UCSD-AML1 (cell line): ENCODE measurements around the gene ROBO1.
"Not testable (repeated sequence)": the region's sequence is repeated elsewhere in the genome, so short reads cannot be mapped to it uniquely, and the experiment has no call there.

Experiments used
- DNase-seq: peaks from one replicate; lab custom pipeline; 2025; ENCODE audit not compliant: unreplicated experiment; lab: John Stamatoyannopoulos, UW

ROBO1 gene

DNA sequence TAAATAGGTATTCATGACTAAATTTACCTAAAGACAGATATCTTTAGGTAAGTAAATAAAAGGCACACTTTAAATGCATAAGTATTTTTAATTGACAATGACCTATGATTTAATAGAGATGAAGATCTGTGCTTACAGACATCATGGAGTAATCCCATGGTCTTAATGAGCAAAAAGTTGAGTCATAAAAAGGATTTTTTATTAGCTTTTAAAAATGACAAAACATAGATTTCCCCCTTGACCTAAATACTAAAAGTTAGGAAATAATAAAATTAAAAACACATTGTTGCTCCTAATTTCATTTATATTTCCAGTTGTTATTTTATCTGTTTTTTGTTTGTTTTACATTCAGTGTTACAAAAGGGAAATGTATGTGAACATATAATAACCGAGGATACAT lies 1005.7 kb downstream of the ROBO1 start:
- no peak for DNase-seq

DNA sequence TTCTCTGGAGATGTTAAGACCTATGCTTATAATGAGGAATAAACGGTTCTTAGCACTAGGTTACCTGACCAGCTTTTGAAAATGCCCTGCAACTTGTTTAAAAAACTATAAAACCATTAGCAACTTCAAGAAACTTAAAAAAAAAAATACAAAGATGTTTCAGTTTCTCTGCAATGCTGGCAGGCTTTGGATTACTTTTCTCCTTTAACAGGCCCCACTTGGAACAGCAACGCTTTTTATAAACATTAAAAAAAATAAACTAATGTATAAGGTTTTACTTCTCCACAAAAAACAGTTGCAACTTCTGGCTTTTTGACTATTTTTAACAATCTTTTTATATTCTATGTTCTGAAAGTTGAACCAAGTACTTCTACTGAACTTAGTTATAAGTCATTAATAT lies 1006.7 kb downstream of the ROBO1 start:
- DNase-seq: no peak

DNA sequence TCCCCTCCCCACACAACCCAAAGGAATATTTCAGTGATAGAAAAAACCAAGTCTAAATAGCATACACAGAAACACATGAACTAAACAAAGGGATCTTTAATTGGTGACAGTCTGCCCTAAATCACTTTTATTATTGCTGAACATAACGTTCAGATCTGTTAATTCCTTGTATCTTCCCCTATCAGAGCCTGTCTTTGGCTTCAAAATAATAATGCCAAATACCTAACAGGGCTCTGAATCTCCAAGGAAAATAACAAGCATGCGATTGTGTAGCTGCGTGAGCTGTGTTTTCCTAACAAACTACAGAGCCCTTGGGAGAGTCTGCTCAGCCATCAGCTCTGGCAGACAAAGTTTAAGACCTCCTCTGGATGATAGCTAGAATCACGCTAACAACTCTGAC lies 1010.1 kb downstream of the ROBO1 start:
- DNase-seq: no peak

DNA sequence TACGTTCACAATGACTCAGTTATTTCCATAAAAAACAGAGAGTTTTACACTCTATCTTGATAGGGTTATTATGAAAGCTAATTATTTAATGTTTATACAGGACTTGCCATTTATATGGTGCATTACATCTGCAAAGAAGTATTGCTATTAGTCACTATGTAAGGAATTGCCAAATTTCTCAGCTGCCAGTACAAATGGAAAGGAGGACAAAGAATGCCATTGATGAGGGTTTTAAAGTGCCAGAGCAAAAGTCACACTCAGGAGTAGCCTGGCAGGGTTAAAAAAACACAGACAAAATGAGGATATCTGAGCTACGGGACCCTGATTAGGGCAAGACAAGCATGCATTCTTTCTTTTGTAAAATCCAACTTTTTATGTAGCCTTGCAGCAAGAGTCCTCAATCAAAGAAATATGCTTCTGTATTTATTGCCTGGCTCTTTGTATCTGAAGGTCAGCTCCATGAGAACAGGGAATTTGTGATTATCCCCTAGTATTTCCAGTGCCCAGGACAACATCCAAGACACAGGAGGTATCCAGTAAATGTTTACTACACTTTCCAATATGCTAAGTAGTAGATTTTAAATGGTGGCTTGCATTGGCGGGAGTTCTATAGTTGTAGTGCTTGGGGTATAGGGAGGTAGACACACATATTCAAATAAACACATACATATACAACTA lies 1013.6 kb downstream of the ROBO1 start:
- no peak for DNase-seq

DNA sequence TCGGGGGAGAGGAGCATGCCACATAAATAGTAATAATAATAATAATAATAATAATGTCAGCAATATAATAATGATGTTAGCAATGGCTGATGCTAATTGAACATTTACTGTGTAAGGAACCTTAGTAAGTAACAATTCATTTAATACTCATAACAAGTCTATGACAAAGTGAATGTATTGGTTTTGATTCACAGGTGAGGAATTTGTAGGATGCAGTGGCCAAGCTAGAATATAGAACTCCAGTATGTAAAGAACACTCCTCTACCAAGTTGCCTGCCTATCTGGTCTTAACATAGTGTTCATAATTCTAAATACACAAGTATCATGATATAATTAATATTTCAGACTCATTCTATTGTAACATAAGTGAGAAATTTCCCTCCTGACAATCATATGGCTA lies 1016.5 kb downstream of the ROBO1 start:
- DNase-seq: no peak

DNA sequence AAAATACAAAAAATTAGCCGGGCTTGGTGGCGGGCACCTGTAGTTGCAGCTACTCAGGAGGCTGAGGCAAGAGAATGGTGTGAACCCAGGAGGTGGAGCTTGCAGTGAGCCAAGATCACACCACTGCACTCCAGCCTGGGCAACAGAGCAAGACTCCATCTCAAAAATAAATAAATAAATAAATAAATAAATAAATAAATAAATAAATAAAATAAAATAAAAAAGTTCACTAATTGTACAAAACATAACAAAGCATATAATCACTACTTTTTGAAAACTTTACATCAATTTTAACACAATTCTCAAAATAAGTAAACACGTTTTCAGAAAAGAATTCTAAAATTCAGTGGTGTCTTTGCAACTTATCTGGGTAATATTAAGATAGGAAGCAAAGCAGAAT lies 1017.5 kb downstream of the ROBO1 start:
- DNase-seq: not testable (repeated sequence)

DNA sequence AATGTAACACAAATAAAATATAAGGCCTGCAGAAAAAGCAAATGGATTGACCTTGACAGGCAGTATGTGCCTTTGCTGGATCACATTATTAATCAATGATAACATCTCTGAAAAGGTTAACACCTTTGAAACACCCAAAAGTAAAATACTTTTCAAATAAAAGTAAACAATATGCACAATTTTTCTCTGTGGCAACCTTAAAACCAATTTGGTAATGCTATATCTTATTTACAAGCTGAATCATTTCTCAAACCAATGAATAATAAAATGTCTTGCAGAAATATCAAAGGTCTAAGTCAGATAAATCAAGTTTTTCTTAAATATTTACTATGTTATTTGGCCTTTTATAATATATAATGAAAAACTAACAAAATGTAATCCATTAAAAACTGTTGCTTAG lies 1018.7 kb downstream of the ROBO1 start:
- no peak for DNase-seq

DNA sequence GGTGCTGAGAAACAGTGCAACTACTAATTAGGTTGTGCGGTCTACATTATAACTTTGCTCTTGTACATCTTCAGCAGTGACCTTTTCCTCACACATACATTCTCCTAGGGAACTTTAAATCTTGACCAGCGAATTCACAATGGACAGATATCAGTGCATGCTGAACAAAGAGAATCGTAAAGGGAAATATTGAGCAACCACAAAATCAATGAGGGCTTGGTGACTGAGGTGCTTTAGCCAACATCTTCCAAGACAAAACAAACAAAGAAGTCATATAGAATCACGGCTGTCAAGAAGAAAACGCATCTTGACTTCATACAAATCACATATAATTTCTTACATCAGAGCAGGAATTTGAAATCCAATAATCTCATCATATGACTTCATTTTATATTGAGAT lies 1022.0 kb downstream of the ROBO1 start:
- DNase-seq: no peak

DNA sequence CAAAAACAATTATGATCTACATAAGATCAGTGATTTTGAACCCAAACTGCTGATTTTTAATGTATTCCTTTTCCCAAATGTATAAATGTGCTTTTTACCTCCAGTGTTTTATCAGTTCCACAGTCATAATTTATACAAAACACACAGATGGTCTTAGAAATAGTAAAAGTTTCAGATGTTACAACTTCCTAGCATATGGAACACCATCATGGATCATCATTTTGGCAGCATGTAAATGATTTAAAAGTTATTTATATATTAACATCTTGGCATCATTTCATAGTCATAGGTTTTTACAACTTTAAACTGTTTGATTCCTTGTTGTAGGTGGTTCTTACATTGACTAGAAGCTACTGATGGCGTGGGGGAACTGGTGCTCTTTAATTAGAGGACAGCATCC lies 1025.3 kb downstream of the ROBO1 start:
- DNase-seq: no peak

DNA sequence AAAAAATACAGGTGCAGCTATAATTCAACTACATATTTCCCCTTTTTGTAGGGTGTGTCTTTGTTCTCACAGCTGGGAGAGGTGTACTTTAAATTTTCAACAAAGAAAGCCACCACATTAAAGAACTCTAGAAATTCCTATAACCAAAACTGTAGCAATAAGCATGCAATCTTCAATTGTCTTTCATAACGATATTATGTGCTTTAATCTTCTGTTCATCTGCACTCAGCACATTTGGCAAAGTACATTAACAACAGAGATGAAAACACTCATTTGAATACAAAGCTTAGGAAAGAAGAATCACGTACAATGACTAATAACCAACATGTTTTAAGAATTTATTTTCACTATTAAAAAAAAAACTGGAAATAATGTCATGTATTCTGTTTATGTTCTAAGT lies 1025.8 kb downstream of the ROBO1 start:
- DNase-seq: no peak

DNA sequence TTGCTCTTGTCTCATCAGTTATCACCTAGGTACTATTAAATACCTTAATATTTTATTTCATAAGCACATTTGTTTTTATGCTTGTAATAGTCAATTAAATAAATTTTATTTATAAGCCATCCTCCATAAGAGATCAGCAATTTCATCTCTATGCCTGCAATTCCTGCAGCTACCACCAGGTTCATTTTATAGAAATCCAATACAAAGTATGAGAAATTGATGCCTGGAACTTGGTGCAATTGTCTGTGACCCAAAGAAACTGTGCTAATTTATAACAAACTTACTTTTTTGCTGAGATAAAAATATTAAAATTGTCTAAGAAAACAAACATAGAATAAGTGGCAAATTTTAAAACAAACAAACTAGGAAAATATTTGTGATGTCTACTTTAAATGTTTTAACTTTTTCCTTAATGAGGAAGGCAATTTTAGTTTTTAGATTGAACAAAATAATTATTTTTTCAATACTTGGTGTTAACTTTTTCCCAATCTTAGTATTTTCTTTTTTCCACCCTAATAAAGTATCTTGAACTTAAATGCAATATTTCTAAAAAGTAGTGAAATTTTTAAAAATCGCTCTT lies 1026.6 kb downstream of the ROBO1 start:
- DNase-seq: no peak

DNA sequence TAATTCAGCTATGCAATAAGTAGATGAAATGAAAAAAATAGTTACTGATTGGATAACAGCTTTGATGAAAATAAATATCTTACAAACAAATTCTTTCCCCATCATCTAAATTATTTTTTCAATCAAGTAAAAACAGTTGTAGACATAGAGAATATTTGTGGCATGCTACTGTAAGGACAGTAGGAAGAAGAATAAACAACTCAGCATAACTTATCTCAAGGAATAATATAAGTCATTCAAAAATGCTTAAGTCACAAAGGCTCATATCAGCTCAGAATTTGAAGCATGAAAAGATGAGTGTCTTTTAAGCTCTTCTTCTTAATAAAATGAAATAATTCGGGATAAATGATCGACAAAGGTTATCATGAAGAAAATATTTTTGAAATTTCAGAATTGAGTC lies 1029.0 kb downstream of the ROBO1 start:
- DNase-seq: no peak

DNA sequence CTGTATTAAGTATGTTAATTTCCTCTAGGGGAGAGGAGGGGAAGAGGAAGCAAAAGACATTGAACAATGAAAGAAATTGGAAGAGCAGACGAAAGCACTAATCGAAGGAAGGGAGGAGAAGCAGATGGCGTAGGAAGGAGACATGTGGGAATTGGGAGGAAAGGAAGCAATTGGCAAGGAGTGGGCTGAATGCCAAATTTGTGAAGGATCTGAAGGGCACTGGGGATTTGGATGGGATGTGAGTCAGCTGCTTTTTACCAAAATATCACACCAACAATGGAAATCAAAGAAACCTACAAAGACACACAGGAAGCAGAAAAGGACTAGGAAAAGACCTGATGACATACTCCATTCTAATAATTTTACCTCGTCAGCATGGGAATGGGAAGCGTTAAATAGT lies 1029.8 kb downstream of the ROBO1 start:
- no peak for DNase-seq

DNA sequence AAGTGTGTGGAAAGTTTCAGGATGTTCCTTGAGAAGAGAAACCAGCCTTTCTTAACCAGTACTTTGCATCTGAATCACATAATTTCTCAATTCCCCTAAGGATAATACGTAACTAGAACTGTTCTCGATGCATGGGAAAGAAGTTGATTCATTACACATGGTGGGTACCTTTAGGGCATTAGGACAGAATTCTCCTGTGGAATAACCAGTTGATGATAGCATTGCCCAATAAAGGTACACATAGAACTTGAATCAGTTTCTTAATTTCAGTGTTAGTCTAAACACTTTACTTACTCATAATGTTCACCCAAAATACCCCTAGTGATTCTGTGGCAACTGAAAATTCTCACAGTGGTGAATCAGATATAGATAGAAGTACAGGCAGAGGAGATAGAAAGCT lies 1030.9 kb downstream of the ROBO1 start:
- no peak for DNase-seq

DNA sequence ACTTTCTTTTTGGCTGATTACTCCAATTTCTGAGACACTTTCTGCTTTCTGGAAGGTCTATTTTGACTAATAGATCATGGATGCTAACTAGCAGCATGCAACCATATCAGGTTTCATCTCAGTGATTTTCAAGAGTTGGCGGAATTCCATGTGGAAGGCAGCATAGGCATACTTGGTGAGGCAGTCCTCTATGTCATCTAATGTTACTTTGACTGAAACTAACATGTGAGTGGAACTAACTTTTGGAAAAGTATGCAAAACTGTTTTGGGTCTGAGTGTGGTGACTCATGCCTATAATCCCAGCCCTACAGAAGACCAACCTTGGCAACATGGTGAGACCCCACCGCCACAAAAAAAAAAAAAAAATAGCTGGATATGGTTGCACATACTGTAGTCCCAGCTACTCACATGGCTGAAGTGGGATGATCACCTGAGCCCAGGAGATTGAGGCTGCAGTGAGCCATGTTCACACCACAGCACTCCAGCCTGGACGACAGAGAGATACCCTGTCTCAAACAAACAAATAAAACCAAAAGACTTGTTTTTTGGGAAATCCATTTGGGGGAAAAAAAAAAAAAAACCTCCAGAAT lies 1033.7 kb downstream of the ROBO1 start:
- no peak for DNase-seq

DNA sequence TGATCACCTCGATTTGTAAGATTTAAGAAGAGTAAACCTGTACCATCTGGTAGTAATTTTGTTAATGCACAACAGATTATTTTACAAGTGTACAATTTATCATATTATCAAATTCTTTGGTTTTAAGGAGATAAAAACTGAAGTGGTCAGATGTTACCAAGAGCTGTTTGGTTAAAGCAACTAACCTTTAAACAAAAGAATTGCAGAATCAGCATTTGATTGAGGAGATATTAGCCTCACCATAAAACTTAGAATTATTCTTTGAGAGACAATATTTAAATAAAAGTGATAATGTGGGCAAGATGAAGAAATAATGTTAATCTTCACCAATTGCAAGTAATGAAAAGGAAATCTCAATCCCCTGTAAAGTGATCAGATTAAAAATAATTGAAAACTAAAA lies 1034.9 kb downstream of the ROBO1 start:
- DNase-seq: no peak

DNA sequence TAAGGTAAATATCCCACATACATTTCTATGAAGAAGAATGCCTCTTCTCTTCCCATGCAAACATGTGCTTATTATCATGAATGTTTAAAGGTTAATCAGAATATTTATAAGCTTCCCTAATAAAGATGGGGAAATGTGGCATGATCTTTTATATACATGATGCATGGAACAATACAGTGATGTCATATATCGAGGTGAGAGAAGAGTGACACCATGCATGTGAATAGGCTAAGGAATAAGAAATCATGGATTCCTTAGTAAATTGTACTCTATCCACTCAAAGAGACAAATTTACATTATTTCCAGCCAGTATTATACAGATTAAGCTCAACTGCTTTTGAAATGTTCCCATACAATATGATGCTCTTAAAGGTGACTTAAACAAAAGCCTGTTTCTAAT lies 1035.3 kb downstream of the ROBO1 start:
- no peak for DNase-seq

DNA sequence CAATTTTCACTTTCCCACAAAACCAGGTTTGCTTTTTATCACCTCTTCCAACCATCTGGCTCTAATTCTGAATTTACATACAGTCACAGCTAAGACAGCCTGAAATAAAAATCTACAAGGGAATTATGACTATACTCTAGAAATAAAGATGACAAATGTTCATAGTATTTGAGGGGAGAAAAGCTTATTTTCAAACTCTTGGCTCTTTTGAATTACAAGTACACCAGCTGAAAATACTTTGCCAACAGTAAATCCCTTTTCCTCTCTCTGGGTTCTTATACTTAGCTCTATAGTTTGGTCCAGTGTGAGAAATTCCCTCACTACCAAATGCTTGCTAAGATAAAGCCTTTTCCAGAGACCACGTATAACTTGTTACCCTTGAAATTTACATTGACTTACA lies 1037.9 kb downstream of the ROBO1 start:
- no peak for DNase-seq

DNA sequence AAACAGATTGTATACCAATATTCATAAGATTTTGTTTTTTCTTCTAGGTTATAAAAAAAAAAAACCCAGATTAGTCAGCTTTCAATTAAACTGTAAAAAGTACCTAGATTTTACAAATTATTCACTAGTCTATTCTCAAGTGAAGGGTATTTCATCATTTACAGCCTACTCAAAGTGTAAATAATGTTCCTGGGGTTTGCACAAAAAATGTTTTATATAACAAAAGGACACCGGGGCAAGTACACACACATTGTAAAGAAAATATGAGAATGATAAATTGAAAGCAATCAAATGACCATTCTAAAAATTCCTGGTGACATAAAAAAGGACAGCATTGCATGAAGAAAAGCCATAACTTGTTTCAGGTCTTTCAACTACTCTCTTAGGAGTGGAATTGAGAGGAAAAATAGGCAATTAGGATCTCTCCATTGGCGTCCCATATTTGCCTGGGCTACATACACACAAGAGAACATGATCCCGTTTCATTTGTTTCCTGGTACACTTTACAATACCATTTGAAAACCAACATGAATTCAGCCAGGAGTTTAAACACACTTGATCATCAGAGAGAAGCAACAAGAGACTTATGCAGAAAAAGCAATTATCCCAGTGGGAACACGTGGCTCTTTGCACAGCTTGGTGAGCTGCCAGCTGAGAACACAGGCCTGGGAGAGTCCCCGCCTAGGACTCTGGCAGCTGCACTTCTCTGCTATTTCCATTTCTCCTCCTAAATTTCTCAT lies 1039.2 kb downstream of the ROBO1 start:
- no peak for DNase-seq

DNA sequence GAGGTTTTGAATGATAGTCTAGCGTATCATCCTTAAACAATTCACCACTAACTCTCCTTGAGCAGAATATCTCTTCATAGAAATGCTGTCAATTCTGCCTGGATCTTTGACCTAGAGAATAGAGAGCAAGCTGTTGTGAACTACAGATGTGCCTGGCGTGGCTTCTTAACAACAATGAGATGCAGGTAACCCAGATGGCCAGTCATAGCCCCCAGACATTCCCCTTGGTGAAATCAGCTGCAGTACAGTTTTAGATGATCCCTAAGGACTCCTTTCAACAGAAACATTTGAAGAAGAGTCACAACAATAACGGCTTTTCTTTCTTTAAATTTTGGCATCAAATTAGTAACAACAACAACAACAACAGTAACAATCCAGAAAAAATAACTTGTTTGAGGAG lies 1041.3 kb downstream of the ROBO1 start:
- no peak for DNase-seq

DNA sequence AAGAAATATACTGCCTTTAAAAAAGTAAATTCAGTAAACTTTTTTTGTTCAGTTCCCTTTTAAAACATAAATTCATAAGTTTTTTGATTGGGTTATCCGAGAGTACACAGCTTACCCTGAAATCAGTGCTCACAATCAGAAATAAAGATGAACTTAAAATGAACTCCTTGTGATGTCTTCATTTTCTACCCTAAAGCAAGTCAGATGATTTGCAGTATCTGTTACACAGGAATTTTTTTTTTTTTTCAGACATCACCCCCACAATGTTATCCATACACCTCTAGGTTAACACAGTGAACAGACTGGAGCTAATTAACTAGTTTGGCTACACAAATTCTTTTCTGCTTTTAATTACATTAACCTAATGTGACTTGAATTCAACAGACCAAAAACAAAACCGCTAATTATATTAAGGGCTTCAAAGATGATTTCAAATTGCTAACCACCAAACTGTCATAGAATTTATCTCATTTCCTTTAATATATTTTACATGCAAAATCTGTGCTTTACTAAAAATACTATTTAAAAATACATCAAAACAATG lies 1042.0 kb downstream of the ROBO1 start:
- no peak for DNase-seq

DNA sequence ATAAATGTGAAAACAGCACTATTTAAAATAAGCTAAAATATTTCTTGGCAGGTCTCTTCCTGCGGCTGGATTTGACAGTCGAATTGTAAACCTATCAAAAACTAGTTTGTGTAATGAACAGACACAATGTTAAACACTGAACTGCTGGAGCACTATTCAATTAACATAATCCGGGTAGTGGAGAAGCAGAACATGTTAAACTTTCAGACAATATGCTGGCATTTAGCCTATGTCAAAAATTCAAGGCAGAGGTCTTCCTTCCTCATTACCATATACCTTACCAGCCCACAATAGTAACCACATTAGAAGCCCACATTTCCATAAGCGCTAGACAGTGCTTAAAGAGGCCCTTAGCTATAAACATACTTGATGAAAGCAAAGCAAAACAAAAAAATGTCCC lies 1042.9 kb downstream of the ROBO1 start:
- DNase-seq: no peak
